ENCODE data around the gene PLA2G7. TPM values are rescaled to one million over a fixed set of nuclear protein-coding genes. Genes with fewer than 3 reads are reported as not detected.

Gene PLA2G7
- total RNA-seq, 1 donor from 2014 or later = 0.48 TPM

DNA sequence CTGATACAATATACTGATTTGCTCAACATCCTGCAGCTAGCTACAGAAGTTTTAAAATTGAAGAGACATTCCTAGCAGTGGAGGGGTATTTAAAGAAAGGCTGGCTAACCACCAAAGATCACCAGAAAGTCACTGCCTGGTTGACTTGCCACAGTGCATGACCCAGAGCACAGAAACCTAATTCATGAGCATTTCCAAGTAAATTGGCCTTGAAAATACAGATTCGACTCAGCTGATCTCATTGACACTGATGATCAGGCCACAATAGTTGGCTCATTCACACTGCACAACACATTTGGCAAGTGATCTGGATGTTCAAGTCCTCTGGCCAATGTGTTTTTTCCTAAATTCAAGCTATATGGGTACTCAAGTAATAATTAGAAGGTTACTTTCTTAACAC lies 60.8 kb downstream of the PLA2G7 start:
- no peak for TF ChIP-seq CTCF (IDR thresholded peaks at IDR 0.05; ENCODE audit: insufficient read depth, low read depth, low read length)
- TF ChIP-seq EZH2 (IDR thresholded peaks at IDR 0.05; ENCODE audit: insufficient read depth, low read length) = no peak
- H3K9ac ChIP-seq (ENCODE audit: low read length) = no peak overlapping the region
- H3K4me2 ChIP-seq (ENCODE audit: low read length) = no peak overlapping the region
- Mint-ChIP-seq H3K36me3 (ENCODE audit: low read depth, unreplicated experiment) (no peaks in the 10 kb centered on the region), H3K4me1 (ENCODE audit: low read depth, unreplicated experiment) (no peaks in the 10 kb centered on the region), H3K27me3 (ENCODE audit: low read depth, unreplicated experiment) (no peaks in the 10 kb centered on the region), H3K27ac (ENCODE audit: unreplicated experiment) (no peak overlapping the region), H3K4me3 (ENCODE audit: unreplicated experiment) (no peak overlapping the region), H3K9me3 (ENCODE audit: unreplicated experiment) (no peaks in the 10 kb centered on the region)
- no peaks in the 10 kb centered on the region for H3K9me3 ChIP-seq (ENCODE audit: insufficient read depth, low read depth, low read length)
- no peak overlapping the region for H3K27ac ChIP-seq (ENCODE audit: low read depth, low read length)
- no peaks in the 10 kb centered on the region for H3K27me3 ChIP-seq (ENCODE audit: insufficient read depth, low read length)
- H3K36me3 ChIP-seq (ENCODE audit: insufficient read depth, low read length) = no peaks in the 10 kb centered on the region
- FAIRE-seq = no peak
- no peaks in the 10 kb centered on the region for H3K4me1 ChIP-seq (ENCODE audit: insufficient read depth, low read length)
- no peak overlapping the region for H3K4me3 ChIP-seq (ENCODE audit: insufficient read depth, low read depth, low read length)
- no peak overlapping the region for H2AFZ ChIP-seq (ENCODE audit: low read depth, low read length)
- no peaks in the 10 kb centered on the region for H4K20me1 ChIP-seq (ENCODE audit: insufficient read depth, low read length)
- no peaks in the 10 kb centered on the region for H3K79me2 ChIP-seq (ENCODE audit: insufficient read depth, low read length)
- no peak for DNase-seq (ENCODE audit: low read depth)

- Histone ChIP-seq H3K4me2 (ENCODE audit: low read length) (no peak overlapping the region), H3K27ac (ENCODE audit: low read depth, low read length) (no peak overlapping the region), H3K4me3 (ENCODE audit: insufficient read depth, low read depth, low read length) (no peak overlapping the region), H2AFZ (ENCODE audit: low read depth, low read length) (no peak overlapping the region), H4K20me1 (ENCODE audit: insufficient read depth, low read length) (no peaks in the 10 kb centered on the region), H3K27me3 (ENCODE audit: insufficient read depth, low read length) (no peaks in the 10 kb centered on the region), H3K9ac (ENCODE audit: low read length) (no peak overlapping the region), H3K36me3 (ENCODE audit: insufficient read depth, low read length) (no peaks in the 10 kb centered on the region), H3K79me2 (ENCODE audit: insufficient read depth, low read length) (no peaks in the 10 kb centered on the region), H3K9me3 (ENCODE audit: insufficient read depth, low read depth, low read length) (no peaks in the 10 kb centered on the region), H3K4me1 (ENCODE audit: insufficient read depth, low read length) (no peaks in the 10 kb centered on the region)
- Mint-ChIP-seq H3K36me3 (ENCODE audit: low read depth, unreplicated experiment) (no peaks in the 10 kb centered on the region), H3K4me3 (ENCODE audit: unreplicated experiment) (no peak overlapping the region), H3K27ac (ENCODE audit: unreplicated experiment) (no peak overlapping the region), H3K27me3 (ENCODE audit: low read depth, unreplicated experiment) (no peaks in the 10 kb centered on the region), H3K4me1 (ENCODE audit: low read depth, unreplicated experiment) (no peaks in the 10 kb centered on the region), H3K9me3 (ENCODE audit: unreplicated experiment) (no peaks in the 10 kb centered on the region)
- no peak for TF ChIP-seq EZH2 (IDR thresholded peaks at IDR 0.05; ENCODE audit: insufficient read depth, low read length)
- TF ChIP-seq CTCF (IDR thresholded peaks at IDR 0.05; ENCODE audit: insufficient read depth, low read depth, low read length) = no peak
- DNase-seq (ENCODE audit: low read depth) (no peak), FAIRE-seq (no peak)
Measured at GRCh38 chr6:46667377-46667776, 67.8 kb downstream of the PLA2G7 start.

DNA sequence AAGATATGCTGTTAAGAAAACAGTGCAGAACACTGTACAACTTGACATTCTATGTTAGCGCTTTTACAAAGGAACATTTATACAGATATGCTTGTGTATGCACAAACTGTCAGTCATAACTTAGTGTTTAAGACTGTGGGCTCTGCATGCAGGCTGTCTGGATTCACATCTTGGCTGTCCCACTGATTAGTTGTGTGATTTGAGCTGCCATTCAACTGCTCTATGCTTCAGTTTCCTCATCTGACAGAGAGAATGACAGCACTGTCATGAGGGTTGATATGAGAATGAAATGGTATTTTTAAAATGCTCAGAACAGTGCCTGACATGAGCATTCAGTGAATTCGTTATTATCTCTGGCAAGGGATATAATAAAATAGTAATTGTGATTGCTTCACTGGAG lies 73.7 kb downstream of the PLA2G7 start:
- Mint-ChIP-seq H3K4me1 (ENCODE audit: low read depth, unreplicated experiment) (no peaks in the 10 kb centered on the region), H3K27me3 (ENCODE audit: low read depth, unreplicated experiment) (no peaks in the 10 kb centered on the region), H3K9me3 (ENCODE audit: unreplicated experiment) (no peaks in the 10 kb centered on the region), H3K36me3 (ENCODE audit: low read depth, unreplicated experiment) (no peaks in the 10 kb centered on the region), H3K27ac (ENCODE audit: unreplicated experiment) (no peak overlapping the region), H3K4me3 (ENCODE audit: unreplicated experiment) (no peak overlapping the region)
- Histone ChIP-seq H3K79me2 (ENCODE audit: insufficient read depth, low read length) (no peaks in the 10 kb centered on the region), H3K27me3 (ENCODE audit: insufficient read depth, low read length) (no peaks in the 10 kb centered on the region), H3K4me2 (ENCODE audit: low read length) (no peak overlapping the region), H3K9me3 (ENCODE audit: insufficient read depth, low read depth, low read length) (no peaks in the 10 kb centered on the region), H3K4me1 (ENCODE audit: insufficient read depth, low read length) (no peaks in the 10 kb centered on the region), H2AFZ (ENCODE audit: low read depth, low read length) (no peak overlapping the region), H3K36me3 (ENCODE audit: insufficient read depth, low read length) (no peaks in the 10 kb centered on the region), H3K4me3 (ENCODE audit: insufficient read depth, low read depth, low read length) (no peak overlapping the region), H3K9ac (ENCODE audit: low read length) (no peak overlapping the region), H3K27ac (ENCODE audit: low read depth, low read length) (no peak overlapping the region), H4K20me1 (ENCODE audit: insufficient read depth, low read length) (no peaks in the 10 kb centered on the region)
- TF ChIP-seq EZH2 (IDR thresholded peaks at IDR 0.05; ENCODE audit: insufficient read depth, low read length) (no peak), CTCF (IDR thresholded peaks at IDR 0.05; ENCODE audit: insufficient read depth, low read depth, low read length) (no peak)
- DNase-seq (ENCODE audit: low read depth) = no peak
- no peak for FAIRE-seq

Measured in astrocyte (in vitro differentiated cells and primary cell).